Upper lobe of left lung (tissue), 6 donors: ENCODE data around the gene FOXN1. TPM values are rescaled to one million over a fixed set of nuclear protein-coding genes. Genes with fewer than 3 reads are reported as not detected.

Experiments
- ATAC-seq, 2 donors: fragments of 200-7000 bp; cut with Tn5 transposase; one replicate each; pipeline ENCODE4 v1.9.1; 2022; ENCODE audit warnings: mild to moderate bottlenecking in 2 of 2, moderate library complexity in 2 of 2; ENCODE audit not compliant: low FRiP score in 2 of 2
- DNase-seq, 2 donors: peaks; one replicate each; pipeline ENCODE4 v3.0.0-alpha.2; 2019 to 2020
- H3K27ac ChIP-seq, 4 donors: fragments of 200-600 bp; sonication (generic); one replicate each; pipeline ENCODE4 v1.5.1; 2016 to 2019
- H3K27me3 ChIP-seq, 4 donors: fragments of 200-600 bp; sonication (generic); one replicate each; pipeline ENCODE4 v1.5.1; 2017 to 2019
- H3K36me3 ChIP-seq, 4 donors: fragments of 200-600 bp; sonication (generic); one replicate each; pipeline ENCODE4 v1.5.1; 2016 to 2019
- H3K4me1 ChIP-seq, 4 donors: fragments of 200-600 bp; sonication (generic); one replicate each; pipeline ENCODE4 v1.5.1; 2018 to 2019
- H3K4me3 ChIP-seq, 4 donors: fragments of 200-600 bp; sonication (generic); one replicate each; pipeline ENCODE4 v1.5.1; 2017 to 2019; ENCODE audit warnings: mild to moderate bottlenecking in 2 of 4, moderate library complexity in 1 of 4
- H3K9me3 ChIP-seq, 4 donors: fragments of 200-600 bp; sonication (generic); one replicate each; pipeline ENCODE4 v1.5.1; 2018 to 2019
- EP300 ChIP-seq, 4 donors: sonication (generic); formaldehyde crosslinking; IDR thresholded peaks; one replicate each; pipeline ENCODE4 v1.5.1; 2017; ENCODE audit warnings: antibody characterized with exemption in 4 of 4, control low read depth in 2 of 4
- POLR2A ChIP-seq, 4 donors: fragments of 450-650 bp; IDR thresholded peaks; one replicate each; pipeline ENCODE4 v1.5.1; 2016 to 2017; ENCODE audit warnings: antibody characterized with exemption in 4 of 4, mild to moderate bottlenecking in 2 of 4
- POLR2AphosphoS5 ChIP-seq, 2 donors: sonication (generic); formaldehyde crosslinking; IDR thresholded peaks; one replicate each; pipeline ENCODE4 v1.5.1; 2017; ENCODE audit warnings: antibody characterized with exemption in 2 of 2
- WGBS, 2 donors: methylation state at CpG; one replicate each; pipeline ENCODE4 v1.1.5; 2017 to 2018; 5-methylcytosine and 5-hydroxymethylcytosine counted together
- total RNA-seq, 6 donors: library from RNA; depleted of rRNA in 4 of 6; stranded (reverse); fragments of >200 nt in 4 of 6; gene quantifications; one replicate each; pipeline versions ENCODE4 v1.1.0 to v1.2.1, GENCODE V29; 2016 to 2021
- TF ChIP-seq, protein P1 (sequence below), 6 experiments: fragments of 450-650 bp in 4 of 6; fragments of 200-600 bp in 2 of 6; sonication (generic) in 2 of 6; IDR thresholded peaks; one replicate each; pipeline ENCODE4 v1.5.1; 2016 to 2019; ENCODE audit warnings: antibody characterized with exemption in 6 of 6
- donor health status: DM: no; HTN: no; CAD: no; lungs with moderate emphysema.
- donor health status: DM: no; HTN: yes; CAD: no; lungs with severe emphysema.

The FOXN1 gene
- total RNA-seq, 6 donors from 2014 or later: 0.07 to 0.54 TPM; not detected in 4

DNA sequence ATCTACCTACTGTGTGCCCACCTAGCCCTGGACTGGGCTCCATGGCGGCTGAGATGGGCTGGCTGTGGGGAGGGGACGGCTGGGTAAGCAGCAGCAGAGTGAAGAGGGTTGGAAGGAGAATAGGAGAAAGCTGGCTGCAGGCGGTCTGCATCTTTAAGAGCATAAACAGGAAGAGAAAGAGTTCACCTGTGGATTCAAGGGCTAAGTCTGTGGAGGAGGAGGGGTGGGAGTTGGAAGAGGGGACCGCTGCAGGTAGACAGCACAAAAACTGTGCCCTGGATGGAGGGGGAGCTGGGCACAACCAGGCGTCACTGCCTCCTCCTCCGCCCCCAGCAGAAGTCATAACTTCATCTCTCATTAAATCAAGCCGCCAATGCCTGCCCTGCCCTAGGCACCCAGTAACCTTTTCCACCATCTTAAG lies 32.0 kb upstream of the FOXN1 start:
- WGBS, 2 donors: 89 to 91% methylated on average over 7 of the region's 7 CpGs
- H3K9me3 ChIP-seq: no peaks in the 10 kb centered on the region
- H3K27me3 ChIP-seq: no peaks in the 10 kb centered on the region
- no peak for DNase-seq
- H3K27ac ChIP-seq: no peak overlapping the region
- no peak for ATAC-seq
- no peak overlapping the region for H3K4me3 ChIP-seq
- H3K4me1 ChIP-seq: peaks cover 0 to 5% (median 2%) of the 10 kb centered on the region in 4 donors
- no peaks in the 10 kb centered on the region for H3K36me3 ChIP-seq
- TF ChIP-seq, protein P1, sequence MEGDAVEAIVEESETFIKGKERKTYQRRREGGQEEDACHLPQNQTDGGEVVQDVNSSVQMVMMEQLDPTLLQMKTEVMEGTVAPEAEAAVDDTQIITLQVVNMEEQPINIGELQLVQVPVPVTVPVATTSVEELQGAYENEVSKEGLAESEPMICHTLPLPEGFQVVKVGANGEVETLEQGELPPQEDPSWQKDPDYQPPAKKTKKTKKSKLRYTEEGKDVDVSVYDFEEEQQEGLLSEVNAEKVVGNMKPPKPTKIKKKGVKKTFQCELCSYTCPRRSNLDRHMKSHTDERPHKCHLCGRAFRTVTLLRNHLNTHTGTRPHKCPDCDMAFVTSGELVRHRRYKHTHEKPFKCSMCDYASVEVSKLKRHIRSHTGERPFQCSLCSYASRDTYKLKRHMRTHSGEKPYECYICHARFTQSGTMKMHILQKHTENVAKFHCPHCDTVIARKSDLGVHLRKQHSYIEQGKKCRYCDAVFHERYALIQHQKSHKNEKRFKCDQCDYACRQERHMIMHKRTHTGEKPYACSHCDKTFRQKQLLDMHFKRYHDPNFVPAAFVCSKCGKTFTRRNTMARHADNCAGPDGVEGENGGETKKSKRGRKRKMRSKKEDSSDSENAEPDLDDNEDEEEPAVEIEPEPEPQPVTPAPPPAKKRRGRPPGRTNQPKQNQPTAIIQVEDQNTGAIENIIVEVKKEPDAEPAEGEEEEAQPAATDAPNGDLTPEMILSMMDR (IDR thresholded peaks at IDR 0.05): no peak
- TF ChIP-seq POLR2AphosphoS5 (IDR thresholded peaks at IDR 0.05): no peak

DNA sequence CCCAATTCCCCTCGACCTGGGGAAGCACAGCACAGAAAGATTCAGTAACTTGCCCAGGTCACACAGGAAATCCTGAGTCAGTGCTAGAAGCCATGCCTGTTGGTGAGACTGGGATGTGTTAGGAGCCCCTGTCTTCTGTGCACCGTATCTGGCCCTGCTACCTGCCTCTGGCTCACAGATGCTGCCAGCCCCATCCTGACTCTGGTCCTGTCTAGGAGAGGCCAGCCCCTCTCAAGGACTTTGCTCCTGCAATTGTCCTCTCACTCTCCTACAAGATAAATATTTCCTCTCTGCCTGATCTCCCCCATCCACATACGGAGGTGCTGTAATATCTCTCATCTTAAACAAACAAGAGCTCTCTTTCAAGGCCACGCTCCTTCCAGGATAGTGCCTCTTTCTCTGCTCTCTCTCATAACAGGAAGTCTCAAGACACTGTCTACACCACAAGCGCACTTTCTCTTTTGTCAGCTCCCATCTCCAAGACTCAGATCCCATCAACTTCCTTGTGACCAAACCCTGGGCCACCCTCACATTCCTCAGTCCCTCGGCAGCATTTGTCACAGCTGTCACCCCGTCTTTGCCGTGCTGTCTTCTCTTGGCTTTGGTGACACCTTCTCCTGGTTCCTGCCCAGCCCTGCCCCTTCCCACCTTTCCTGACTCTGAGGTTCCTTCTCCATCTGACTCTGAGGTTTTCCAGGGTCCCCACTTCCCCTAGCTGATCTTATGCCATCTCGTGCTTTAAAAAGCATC lies 30.8 kb upstream of the FOXN1 start:
- Histone ChIP-seq H3K9me3 (no peaks in the 10 kb centered on the region), H3K27me3 (no peaks in the 10 kb centered on the region), H3K4me1 (peaks cover 0 to 5% (median 0%) of the 10 kb centered on the region in 4 donors), H3K27ac (no peak overlapping the region), H3K36me3 (no peaks in the 10 kb centered on the region), H3K4me3 (no peak overlapping the region)
- 32 to 35% methylated on average over 9 of the region's 9 CpGs for WGBS, 2 donors
- no peak for ATAC-seq
- TF ChIP-seq POLR2AphosphoS5 (IDR thresholded peaks at IDR 0.05): no peak
- TF ChIP-seq, protein P1 (IDR thresholded peaks at IDR 0.05): no peak
- TF ChIP-seq EP300 (IDR thresholded peaks at IDR 0.05): no peak
- TF ChIP-seq POLR2A (IDR thresholded peaks at IDR 0.05): no peak
- DNase-seq: no peak

DNA sequence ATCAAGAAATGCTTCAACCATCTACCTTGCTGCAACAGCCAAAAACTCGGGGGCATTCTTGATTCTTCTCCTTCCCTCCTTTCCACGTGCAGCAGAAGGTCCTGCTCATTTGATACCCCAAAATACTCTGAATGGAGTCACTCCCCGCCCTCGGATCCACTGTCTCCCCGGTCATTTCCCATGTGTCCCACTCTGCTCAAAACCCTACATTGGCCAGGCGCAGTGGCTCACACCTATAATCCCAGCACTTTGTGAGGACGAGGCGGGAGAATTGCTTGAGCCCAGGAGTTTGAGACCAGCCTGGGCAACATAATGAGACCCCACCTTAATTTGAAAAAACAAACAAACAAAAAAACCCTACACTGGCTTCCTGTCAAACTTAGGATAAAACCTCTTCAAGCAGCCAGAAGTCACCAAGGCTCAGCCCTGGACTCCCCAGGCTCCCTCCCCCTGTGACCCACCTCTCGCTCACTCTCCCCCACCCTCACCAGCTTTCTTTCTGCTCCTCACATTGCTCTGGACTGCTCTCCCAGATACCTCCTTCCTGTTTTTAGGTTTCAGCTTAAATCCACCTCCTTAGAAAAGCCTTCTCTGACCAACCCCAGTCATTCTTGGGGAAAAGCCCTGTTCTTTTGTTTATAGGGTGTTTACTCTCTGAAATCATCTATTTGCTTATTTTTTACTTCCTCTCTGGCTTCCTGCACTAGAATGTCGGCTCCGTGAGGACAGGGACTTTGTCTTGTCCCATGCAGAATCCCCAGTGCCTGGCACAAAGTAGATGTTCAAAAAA lies 29.9 kb upstream of the FOXN1 start:
- Histone ChIP-seq H3K4me1 (peaks cover 0 to 8% (median 2%) of the 10 kb centered on the region in 4 donors), H3K4me3 (no peak overlapping the region), H3K27ac (no peak overlapping the region), H3K27me3 (no peaks in the 10 kb centered on the region), H3K9me3 (no peaks in the 10 kb centered on the region), H3K36me3 (no peaks in the 10 kb centered on the region)
- DNase-seq (no peak), ATAC-seq (no peak)
- TF ChIP-seq EP300 (IDR thresholded peaks at IDR 0.05) (no peak), POLR2AphosphoS5 (IDR thresholded peaks at IDR 0.05) (no peak), POLR2A (IDR thresholded peaks at IDR 0.05) (no peak)
- TF ChIP-seq, protein P1 (IDR thresholded peaks at IDR 0.05): no peak
- 74 to 79% methylated on average over 11 of the region's 11 CpGs for WGBS, 2 donors

DNA sequence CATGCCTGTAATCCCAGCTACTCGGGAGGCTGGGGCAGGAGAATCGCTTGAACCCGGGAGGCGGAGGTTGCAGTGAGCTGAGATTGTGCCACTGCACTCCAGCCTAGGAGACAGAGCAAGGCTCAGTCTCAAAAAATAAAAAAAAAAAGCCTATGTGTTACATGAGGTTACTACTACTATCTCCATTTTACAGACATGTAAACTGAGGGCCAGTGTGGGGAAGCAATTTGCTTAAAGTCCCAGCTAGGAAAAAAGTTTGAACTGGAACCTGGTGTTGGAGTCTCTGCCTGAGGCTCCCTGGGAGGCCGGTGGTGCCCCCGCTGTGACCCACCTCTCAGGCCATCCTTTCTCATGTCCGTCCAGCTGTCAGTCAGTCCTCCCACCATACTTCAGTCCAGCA lies 28.2 kb upstream of the FOXN1 start:
- TF ChIP-seq EP300 (IDR thresholded peaks at IDR 0.05) (no peak), POLR2A (IDR thresholded peaks at IDR 0.05) (no peak), POLR2AphosphoS5 (IDR thresholded peaks at IDR 0.05) (no peak)
- TF ChIP-seq, protein P1 (IDR thresholded peaks at IDR 0.05): no peak
- WGBS, 2 donors: 96 to 99% methylated on average over 7 of the region's 7 CpGs
- ATAC-seq: no peak
- H3K36me3 ChIP-seq: no peaks in the 10 kb centered on the region
- no peak overlapping the region for H3K4me3 ChIP-seq
- no peak for DNase-seq
- peaks cover 0 to 14% (median 4%) of the 10 kb centered on the region in 4 donors for H3K4me1 ChIP-seq
- no peaks in the 10 kb centered on the region for H3K9me3 ChIP-seq
- H3K27ac ChIP-seq: no peak overlapping the region
- no peaks in the 10 kb centered on the region for H3K27me3 ChIP-seq
